22Rv1 (cell line): Measurements from ENCODE around the gene ARHGAP29.

Experiments used
- H3K27ac ChIP-seq: fragments of 450-650 bp; 2 replicates; pipeline ENCODE4 v1.5.1; 2017
- ZFX ChIP-seq: fragments of 450-650 bp; IDR thresholded peaks from 2 replicates; pipeline ENCODE4 v1.6.1; 2017; ENCODE audit warnings: antibody characterized with exemption, borderline replicate concordance
- TF ChIP-seq, protein P1 (sequence below): fragments of 450-650 bp; IDR thresholded peaks from 2 replicates; pipeline ENCODE4 v1.5.1; 2017; ENCODE audit warnings: mild to moderate bottlenecking

ARHGAP29 gene

DNA sequence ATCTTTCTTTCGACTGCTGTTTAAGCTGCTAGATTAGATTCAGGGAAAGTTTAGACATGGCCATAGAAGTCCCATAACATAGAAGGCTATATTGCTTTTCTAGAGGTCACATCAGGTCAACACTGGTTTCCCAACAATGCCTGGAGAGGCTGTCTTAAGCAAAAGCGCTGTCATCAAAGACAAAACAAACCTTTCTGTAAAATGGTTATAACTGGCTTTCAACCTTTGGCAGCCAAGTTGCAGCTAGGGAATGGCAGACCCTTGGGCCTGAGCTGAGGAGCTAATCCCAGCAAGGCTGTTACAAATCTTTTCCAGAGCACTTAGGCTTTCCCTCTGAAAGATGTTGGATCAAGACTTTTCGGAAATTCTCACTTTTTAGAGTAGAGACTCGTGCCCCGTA lies 105.3 kb downstream of the ARHGAP29 start:
- TF ChIP-seq, protein P1, sequence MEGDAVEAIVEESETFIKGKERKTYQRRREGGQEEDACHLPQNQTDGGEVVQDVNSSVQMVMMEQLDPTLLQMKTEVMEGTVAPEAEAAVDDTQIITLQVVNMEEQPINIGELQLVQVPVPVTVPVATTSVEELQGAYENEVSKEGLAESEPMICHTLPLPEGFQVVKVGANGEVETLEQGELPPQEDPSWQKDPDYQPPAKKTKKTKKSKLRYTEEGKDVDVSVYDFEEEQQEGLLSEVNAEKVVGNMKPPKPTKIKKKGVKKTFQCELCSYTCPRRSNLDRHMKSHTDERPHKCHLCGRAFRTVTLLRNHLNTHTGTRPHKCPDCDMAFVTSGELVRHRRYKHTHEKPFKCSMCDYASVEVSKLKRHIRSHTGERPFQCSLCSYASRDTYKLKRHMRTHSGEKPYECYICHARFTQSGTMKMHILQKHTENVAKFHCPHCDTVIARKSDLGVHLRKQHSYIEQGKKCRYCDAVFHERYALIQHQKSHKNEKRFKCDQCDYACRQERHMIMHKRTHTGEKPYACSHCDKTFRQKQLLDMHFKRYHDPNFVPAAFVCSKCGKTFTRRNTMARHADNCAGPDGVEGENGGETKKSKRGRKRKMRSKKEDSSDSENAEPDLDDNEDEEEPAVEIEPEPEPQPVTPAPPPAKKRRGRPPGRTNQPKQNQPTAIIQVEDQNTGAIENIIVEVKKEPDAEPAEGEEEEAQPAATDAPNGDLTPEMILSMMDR: no peak
- TF ChIP-seq ZFX: no peak
- H3K27ac ChIP-seq: no peak overlapping the region

DNA sequence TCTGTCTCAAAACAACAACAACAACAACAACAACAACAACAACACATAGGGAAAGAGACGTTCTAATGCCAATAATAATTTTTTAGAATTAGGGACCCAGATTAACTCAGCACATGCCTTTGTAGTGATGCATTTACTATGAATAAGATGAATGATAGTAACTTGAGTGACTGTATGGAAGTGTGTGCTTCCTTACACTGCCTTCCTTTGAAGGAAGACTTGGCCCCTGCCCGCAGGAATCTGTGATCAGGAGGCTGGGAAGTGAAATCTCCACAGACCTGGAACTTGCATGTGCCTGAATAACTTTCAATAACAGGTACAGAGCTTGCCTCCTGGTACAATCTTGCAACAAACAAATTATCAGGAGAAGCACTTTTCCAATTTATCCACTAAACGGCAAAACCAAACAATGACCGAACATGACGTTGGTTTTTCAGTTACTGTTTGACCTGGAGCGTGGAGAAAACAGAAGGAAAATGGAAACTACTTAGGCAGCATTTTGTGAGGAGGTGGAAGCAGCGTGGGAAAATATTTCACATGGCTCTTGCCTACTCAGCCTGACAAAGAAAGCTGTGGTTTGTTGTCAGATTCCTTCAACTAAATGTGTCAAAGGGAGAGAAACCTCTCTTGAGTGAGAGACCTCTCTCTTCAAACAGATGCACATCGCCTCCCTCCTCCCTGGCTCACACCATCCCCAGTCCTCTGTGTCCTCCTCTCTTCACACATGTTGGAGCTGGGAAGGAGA lies 106.4 kb downstream of the ARHGAP29 start:
- TF ChIP-seq, protein P1: no peak
- TF ChIP-seq ZFX: no peak
- H3K27ac ChIP-seq: no peak overlapping the region

DNA sequence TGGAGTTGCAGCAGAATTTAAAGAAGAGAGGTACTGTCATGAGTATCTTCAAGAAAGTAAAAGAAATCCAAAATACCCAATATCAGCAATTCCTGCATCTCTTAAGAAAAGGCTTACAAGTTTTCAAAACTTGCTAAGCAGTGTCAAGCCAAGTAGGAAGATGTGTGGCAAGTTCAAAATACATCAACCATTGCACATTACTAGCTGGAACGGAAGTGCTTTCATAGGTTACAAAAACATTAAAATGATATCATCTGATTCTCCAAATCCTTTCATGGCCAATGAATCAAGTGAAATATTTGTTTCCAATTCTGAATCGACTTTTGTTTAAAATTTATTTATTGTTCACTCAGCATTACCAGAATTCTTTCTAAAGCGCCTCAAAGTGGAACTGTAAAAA lies 110.7 kb downstream of the ARHGAP29 start:
- TF ChIP-seq, protein P1: no peak
- TF ChIP-seq ZFX: no peak

DNA sequence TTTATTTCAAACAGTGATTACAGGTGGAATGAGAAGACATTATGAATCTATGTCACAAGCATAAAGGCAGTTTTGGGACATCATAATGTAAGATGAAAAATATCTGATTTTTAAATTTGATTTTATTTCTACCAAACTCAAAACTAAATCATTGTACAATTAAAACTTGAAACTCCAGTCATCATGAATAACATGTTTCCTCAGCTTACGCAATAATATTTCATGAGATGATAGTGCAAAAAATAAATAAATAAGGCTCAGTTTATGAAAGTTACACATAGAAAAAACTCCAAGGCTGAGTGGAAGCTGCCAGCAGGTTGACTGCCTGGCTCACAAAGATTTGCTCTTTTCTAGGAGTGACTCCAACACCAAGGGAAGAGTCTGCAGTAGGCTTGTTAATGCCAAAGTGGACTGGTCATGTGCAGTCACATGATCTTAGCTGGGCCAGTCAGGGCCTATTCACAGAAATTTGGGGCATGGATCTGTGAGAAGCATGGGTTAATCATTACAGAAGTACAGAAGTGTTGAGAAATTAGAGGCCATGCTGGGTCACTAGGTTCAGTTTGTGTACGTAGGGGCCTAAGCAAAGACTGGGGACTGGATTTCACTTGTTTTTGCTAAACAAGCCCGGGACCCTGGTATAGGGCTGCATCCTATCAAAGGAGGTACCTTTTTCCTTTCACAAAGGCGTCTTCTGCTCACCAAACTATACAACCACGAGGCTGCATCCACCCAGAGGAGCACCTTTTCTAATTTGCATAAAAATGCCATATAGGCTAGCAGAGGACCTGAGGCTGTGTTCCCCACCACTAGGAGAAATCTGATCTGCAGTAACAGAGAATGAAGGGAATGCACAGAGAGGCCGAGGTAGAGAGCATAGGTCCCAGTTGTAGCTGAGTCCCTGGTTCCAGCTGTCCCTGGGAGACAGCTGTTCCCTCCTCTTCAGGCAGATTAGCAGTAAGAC lies 111.6 kb downstream of the ARHGAP29 start:
- TF ChIP-seq ZFX: no peak
- TF ChIP-seq, protein P1: no peak
- no peak overlapping the region for H3K27ac ChIP-seq

More for the DNA sequence above, 110.7 kb downstream of the ARHGAP29 start:
- no peak overlapping the region for H3K27ac ChIP-seq

DNA sequence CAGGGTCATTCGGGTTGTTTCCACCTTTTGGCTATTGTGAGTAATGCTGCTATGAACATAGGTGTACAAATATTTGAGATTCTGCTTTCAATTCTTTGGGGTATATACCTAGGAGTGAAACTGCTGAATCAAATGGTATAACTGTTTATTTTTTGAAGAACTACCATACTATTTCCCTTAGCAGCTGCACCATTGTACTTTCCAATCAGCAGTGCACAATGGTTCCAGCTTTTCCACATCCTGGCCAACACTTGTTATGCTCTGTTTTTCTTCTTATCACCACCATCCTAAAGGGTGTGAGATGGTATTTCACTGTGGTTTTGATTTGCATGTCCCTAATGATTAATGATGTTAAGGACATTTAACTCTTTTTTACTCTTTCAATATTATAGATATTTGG lies 112.8 kb downstream of the ARHGAP29 start:
- no peak for TF ChIP-seq ZFX
- TF ChIP-seq, protein P1: no peak
- no peak overlapping the region for H3K27ac ChIP-seq

DNA sequence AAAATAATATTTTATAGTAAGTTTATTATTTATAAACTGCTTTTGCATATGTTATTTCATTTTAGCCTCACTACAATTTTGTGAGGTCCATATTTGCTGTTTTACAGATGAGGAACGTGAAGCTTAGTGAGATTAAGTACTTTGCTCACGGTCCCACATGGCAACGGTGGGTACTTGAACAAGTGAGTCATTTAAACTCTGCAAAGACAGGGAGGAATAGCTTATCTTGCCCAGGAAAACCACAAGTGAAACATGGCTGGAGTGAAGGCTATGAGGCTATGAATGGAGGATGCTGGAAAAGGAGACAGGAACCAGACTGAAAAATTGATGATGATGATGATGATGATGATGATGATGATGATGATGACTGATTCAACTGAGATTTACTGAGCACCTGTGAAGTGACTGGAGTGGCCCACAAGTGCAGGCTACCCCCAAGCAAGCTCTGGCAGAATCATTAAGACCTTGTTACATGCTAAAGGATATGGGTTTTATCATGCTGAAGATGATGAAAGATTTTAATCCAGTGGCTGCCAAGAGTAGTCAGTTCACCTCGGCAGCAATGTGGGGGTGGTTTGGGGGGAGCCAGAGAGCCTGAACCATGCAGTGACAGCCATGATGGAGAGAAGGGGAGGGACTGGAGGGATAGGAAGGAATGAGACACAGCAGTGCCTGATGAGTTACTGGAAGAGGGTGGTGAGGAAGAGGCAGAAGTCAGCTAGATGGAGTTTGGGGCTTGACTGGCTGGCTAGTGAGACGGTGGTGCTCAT lies 115.0 kb downstream of the ARHGAP29 start:
- no peak overlapping the region for H3K27ac ChIP-seq
- TF ChIP-seq, protein P1: no peak
